ENCODE results near the gene KAT7.

Gene KAT7

DNA sequence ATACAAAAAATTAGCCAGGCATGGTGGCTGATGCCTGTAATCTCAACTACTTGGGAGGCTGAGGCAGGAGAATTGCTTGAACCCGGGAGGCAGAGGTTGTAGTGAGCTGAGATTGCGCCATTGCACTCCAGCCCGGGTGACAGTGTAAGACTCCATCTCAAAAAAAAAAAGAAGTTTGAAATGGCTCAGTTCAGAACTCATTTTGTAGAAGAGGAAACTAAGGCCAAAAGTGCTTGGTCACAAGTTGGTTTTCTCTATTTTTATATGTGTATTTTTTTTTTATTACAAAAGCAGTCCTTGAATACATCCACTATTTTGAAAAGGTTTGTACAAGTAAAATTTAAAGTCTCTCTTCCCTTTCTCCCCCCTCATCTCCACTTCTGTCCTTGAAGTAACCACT, 53.9 kb downstream of the KAT7 start:
- no peak for DNase-seq (ENCODE audit: low spot score)

DNA sequence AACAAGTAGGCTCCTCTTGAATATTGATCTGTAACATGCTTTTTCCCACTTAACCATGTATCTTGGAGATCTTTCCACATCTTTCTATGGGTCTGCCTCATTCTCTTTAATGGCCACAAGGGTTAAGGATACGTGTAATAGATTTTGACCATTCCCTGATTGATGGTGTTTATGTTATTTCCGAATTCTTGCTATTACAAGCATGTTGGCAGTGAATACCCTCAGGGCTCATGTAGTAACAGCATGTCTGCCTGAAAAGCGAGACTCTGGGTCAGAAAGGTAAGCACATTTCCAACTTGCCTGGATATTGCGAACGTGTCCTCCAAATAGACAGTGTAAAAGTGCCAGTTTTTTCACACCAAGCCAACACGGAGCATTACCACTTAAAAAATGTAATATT, 54.4 kb downstream of the KAT7 start:
- no peak for DNase-seq (ENCODE audit: low spot score)

DNA sequence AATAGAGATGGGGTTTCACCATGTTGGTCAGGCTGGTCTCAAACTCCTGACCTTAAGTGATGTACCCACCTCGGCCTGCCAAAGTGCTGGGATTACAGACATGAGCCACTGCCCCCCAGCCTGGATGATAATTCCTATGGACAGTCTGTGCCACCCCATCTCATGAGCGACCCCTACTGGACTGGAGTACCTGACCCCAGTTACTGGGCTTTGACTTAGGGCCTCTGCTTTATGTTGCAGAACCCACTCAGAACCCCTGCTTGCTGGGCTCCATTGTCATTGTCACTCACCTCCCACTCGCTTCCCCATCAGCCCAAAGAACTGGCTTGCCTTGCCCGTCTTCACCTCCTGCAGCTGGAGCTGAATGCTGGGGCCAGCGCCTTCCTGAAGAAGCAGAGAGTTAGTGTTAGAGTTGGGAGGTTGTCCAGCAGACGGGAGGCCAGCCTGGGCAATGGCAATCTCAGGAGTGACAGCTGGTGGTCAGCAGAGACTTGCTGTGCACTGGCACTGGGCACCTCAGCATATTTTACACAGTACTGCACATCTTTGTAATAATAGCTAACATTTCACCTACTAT, 55.4 kb downstream of the KAT7 start:
- DNase-seq (ENCODE audit: low spot score): no peak

DNA sequence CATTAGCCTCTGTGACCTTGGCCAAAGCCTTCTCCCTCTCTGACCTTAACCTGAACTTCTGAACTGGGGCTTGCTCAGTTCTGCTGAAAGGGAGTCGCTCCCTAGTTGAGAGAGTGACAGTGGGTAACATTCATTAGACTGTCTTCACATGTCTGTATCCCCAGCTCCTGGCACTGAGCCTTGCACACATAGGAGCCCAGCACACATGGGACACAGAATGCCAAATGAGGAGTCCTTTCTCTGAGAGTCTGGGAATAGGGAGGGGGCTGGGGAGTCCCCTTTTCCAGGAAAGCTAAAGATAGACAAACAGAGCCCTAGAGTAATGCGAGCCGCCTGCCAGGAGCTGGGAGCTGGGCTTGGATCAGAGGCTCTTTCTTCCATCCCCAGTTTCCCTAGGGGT, 56.8 kb downstream of the KAT7 start:
- DNase-seq (ENCODE audit: low spot score): no peak

DNA sequence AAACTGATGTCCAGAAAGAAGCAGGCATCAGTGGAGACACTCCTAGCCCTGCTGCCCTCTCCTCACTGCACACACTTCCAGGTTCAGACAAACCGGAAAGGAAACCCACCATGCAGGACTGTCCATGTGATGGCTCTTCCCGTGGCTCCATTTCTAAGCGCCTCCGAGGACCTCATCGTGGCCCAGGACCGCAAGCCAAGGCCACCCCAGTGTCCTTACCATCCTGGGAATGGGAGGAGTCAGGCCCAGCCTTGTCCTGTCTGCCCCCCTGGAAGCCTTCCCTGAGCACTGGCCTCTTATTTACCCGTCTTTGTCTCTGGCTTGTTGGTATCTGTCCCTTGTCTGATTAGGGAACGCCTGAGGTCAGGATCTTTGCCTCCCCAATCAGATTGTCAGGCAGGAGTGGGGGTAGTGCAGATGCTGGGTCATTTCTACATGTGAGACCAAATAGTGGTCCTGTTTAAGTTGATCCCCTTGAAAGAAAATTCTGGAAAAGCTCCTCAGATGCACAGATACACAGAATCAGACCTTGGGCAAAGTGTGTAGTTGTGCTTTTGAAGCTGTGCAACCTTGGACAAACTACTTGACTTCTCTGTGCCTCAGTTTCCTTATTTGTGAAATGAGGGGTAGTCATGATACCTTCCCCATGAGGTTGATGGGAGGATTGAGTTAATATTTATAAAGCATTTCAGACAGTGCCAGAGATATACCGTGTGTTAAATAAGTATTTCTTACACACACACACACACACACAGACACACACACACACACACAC, 58.6 kb downstream of the KAT7 start:
- no peak for DNase-seq (ENCODE audit: low spot score)

DNA sequence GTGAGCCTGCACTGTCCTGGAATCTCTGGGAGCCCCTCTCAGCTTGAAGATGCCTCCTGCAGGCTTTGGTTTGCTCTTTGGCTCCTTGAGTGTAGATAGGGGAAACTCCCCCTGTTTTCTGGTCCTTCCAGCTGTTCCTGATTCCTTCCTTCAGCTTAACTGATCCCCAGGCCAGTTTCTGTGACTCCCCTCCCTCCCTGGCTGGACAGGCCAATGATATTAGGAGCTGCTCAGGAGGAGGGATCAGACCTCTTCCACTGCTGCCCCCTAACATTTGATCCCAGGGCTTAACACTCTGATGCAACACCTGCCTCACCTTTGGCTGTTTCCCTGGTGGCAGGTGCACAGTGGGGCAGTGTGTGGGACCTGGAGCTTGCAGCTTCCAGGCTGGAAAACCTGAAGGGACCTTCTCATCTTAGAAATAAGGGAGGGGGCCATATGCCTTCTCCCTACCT, 59.6 kb downstream of the KAT7 start, which contains the start of gene TAC4:
TAC4 (minus strand) TSS at position 51 of the 455 bp plus-strand sequence. CDS start 52 bp downstream, outside the sequence.
- DNase-seq (ENCODE audit: low spot score): no peak

DNA sequence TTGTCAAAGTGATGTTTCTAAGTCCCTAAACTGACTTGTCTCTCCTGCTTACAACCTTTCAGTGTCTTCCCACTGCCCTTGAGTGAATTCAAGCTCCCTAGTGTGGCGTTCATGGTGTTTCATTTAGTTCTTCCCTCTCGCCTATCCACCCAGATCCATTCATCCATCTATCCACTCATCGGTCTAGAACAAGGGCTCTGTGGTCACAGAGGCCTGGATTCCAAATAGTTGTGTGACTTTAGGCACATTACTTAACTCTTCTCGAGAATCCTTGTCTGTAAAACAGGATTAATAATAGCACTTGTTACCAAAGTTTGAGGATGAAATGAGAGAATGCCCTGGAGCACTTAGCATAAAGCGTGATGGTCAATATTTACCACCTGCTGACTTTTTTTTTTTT, 60.3 kb downstream of the KAT7 start:
- DNase-seq (ENCODE audit: low spot score): no peak

DNA sequence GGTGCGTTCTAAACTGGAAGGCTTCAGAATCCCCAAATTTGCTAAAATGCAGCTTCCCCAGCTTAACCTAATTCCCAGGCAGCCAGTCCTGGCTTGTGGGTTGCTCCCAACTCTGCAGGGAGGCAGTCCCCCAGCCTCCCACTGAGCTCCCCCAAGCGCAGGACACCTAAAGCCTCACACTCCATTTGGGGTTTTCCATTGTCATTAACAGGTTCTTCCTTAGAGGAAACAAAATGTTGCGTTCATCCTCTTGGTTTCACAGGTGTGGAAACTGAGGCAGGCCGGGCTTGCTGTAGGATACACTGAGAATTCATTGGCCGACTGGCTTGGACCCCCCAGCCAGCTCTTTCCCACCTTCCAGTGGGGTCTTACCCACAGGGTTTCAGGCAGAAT, 61.7 kb downstream of the KAT7 start:
- DNase-seq (ENCODE audit: low spot score): no peak

DNA sequence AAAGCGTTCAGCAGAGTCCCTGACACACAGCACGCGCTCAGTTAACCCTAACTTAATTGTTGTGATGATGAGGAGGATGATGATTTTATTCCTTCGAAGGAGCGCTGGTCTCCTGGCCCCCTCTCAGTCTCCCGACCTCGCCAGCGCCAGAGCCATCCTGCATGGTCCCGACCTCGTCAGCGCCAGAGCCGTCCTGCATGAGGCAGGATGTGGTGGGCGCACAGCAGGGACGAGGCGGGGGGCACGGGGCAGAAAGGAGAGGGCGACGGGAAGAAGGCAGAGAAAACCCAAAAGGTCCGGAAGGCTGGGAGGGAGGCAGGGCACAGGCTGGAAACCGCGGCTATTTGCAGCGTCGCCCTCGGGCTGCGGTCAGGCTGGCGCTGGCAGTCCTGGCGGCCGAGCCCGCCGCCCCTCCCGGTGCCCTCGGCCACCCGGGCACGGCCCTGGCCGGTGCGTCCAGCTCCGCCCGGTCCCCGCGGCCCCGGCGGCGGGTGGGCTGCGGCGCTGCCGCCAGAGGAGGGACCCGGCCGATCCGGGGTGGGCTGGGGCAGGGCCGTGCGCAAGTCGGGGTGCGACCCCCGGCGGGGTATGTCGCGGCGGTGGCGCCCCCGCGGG, 62.4 kb downstream of the KAT7 start:
- DNase-seq (ENCODE audit: low spot score): no peak

DNA sequence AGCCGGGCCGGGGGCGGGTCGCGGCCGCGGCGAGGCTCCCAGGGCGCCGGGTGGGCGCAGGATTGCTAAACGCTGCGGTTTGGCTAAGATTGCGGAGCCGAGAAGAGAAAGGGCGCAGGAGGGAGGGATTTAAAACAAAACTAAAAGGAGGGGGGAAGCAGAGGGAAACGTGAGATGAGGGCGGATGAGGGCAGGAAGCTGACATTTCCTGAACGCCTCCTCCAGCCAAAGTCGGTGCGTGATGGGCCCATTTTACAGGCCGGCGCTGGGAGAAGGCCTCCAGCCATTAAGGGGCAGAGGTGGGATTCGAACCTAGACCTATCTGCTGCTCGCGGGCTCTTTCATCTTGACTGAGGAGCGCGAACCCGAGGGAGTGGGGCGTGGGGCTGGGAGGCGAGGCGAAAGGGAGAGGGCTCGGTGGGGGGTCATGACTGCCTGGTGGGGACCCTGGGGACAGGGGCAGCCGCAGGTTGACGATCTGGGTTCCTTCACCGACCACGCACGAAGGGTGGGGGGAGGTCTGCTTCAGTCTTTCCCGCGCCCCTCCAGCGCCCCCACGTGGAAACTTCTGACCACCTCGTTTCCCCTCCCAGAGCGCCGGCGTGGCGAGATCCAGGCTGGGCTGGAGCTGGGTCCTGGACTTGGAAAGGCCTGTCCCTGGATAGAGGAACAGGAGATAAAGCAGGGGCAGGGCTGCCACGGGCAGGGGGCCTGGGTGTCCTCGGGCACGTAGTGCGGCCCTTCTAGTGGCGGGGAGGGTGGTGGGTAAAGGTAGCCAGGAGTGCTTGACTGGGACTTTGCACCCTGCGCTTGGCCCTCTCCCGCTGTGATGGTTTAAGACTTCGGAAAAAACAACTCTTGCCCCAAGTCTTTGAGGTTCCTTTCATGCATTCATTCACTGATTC, 63.2 kb downstream of the KAT7 start:
- peak; percentile 67 for DNase-seq (ENCODE audit: low spot score)

DNA sequence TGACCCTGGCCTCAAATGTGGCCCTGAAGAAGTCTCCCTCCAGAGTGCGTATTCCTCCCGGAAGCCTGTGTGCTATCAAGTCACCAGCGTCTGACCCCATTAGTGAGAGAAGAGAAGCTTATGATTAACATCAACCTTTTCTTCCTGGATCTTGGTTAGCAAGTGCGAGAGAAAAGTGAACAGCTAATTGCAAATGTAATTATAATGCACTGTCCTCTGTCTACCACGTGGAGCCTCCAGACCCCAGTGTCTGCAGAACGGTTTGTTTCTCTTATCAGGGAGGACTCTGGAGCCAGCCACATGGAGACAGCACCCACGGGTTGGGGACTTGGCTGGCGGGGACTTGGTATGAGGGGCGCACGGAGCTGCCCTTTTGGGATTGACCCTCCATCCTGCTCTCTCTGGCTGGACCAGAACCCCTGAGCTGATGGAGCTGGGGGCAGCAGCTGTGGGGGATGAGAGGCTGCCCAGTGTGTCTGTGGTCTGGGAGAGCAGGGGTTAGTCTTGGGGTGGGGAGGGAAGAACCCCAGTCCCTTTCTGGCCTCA, 65.1 kb downstream of the KAT7 start:
- DNase-seq (ENCODE audit: low spot score): peak; percentile 72

DNA sequence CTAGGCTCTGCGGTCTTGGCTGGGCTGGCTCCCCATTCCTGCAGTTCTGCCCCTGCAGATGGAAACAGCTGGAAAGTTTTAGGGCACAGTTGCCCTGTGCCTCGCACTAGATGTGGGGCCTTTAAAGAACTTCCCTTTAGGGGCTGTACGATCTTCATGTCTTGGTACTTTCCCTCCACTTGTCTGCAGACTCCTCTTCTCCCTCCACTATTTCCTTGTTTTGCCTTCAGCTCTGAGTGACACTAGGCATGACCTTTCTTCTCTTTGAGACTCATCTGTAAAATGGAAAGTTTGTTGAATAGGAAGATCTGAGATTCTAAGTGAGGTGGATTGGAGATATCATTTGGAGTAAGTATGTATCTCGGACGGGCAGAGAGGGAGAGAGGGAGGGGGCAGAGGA, 65.6 kb downstream of the KAT7 start:
- no peak for DNase-seq (ENCODE audit: low spot score)

DNA sequence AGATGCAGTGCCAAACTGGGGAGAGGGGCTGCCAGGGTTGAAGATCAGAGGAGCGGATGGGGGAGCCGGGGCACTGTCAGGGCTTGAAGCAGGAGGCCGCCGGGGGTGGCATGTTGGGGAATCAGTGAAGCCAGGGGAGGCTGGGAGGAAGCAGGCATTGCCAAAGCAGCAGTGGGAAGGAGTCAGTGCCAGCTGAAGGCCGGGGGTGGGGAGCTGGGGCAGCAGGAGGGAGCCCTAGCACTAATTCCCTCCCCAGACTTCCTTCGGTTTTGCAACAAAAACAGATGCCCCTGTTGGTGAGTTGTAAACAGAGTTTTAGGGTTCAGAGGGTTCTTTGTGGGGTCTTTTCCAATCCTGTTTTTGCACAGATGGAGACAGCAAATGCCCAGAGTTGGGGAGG, 70.3 kb downstream of the KAT7 start:
- no peak for DNase-seq (ENCODE audit: low spot score)

DNA sequence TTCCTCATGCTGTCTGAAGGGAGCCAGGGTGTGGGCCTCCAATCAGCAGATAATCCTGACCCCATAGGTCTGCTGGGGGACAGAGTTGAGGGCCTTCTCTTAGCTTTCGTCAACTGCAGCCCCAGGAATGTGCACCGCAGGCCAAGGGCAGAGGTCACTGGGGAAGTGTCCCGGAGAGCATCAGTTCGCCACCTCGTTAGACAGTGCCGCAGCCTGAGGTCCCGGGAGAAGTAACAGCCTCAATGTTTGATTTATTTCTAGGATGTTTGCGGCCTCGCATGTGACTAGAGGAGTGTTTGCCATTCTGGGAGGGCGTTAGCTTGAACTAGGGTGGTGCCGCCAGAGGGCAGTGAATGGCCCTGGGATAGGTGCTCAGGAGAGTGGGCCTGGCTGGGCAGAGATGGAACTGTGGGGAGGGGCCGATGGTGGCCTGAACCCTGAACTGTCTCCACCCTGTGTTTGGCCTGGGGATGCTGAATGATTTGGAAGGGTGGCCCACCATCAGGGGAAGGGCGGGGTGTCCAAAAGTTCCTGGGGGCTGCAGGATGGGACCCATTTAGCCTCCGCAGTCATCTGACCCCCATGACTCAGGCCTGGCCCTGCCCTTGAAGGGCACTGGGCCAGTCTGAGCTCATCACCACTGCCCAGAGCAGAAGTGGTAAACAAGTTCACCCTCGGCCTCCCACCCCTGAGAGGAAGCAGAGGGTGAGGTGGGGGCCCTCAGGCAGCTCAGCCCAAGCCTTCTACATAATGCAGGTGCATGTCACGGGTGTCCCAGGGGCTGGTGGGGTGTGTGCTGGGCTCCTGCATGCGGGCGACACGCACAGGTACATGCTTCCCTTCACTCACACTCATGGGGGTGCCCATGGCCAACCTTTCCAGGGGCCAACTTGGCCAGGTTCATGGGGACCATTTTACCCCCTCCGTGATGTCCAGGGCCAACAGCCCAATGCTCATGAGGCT, 71.8 kb downstream of the KAT7 start:
- no peak for DNase-seq (ENCODE audit: low spot score)

DNA sequence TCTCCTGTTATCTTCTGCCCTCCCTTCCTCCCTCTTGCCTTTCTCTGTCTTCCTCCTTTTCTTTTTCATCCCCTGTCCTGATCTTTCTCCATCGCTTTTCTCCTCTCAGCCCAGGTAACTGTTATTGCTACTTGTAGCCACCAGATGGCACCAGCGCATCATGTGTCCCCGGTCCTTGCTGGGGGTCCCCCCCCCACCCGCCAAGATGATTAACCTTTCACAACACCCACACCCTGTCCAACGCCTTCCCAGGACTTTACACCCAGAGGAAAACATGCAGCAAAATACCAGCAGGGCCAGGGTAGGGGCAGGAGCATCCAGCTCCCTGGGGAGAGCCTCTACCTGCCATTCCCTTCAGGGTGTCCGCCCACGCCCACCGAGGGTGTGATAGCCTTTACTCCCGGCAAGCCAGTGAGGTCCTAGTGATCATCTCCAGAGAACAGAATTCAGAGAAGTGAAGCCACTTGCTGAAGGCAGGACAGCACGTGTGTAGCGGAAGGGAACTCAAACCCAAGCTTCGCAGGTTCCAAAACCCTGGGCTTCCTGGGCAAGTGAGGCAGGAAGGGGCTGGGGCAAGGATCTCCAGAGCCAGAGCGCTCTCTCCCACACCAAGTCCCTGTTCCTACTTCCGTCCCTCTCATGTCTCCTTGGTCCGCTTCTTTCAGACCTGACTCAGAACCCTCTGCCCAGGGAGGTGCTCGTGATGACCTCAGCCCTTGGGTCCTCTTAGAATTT, 72.8 kb downstream of the KAT7 start:
- DNase-seq (ENCODE audit: low spot score): peak; percentile 57

DNA sequence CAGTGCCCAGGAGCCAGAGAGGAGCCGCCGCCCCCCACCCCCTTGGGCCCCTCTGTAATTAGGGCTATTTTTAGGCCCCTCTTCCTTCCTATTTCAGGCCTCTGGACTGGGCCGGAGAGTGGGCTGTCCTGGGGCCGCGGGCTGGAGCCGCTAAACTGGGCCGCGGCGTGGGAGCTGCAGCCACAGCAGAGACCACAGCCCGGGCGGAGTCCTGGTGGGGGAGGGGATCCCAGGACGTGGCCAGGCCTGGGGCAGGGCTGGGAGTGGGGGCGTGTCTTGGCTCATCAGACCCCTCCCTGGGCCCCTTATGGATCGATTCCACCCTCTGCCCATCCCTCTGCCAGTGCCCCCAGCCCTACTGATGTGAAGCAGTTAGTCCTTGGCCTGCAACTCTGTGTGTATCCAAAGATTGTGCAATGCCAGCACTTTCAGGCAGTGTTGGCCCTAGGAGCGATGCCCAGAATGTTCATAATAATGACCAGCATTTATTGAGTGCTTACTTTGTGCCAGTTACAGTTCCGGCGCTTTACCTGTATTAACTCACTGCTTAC, 74.4 kb downstream of the KAT7 start:
- no peak for DNase-seq (ENCODE audit: low spot score)

DNA sequence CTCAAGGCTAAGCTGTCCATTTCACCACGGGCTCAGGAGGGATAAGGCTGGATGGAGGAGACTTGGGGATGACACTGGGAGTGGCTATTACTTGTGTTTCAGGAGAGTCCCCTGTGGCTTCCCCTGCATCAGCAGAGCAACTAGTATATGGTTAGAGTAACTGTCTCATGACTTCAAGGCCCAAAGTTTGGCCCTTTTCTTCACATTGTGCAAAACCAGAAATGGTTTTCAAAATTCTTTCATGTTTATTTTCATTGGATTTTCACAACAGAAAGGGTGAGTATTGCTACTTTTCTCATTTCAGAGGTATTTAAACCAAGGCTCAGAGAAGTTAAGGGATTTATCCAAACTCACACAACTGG, 77.5 kb downstream of the KAT7 start:
- DNase-seq (ENCODE audit: low spot score): no peak

DNA sequence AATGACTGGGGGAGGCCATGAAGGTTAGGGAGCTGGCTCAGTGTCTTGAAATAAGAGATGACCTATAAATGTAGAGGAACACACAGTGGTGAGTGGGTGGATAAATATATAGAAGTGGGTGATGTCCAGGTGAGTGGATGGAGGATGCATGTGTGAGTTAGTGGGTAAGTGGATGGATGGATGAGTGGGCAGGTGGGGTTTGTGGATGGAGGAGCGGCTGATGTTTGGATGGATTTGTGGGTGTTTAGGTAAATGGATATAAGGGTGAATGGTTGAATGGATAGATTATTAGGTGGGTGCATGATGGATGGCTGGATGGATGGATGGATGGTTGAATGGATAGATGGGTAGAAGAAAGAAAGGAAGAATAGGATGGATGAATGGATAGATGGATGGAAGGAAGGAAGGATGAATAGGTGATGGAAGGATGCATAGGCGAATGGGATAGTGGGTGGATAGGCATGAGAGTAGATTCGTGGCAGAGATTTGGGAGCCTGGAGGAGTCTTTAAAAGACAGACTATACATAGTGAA, 78.5 kb downstream of the KAT7 start:
- no peak for DNase-seq (ENCODE audit: low spot score)

DNA sequence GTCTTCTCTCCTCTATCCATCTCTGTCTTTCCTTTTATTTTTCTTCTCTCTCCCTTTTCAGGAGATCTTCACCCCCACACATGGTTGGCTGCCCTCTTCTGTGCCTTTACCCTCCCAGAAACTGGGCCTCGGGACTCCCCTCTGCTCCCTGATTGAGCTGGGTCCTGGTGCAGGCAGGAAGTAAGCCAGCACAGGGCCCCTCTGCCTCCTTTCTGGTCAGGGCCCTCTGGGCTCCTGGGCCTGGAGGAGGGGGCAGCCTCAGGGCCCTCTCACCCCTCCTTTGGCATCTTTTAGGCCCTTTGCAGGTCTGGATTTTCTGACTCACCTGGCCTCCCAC, 80.5 kb downstream of the KAT7 start:
- no peak for DNase-seq (ENCODE audit: low spot score)

Measured in SK-N-DZ (cell line).